GM21447 (cell line): Measurements from ENCODE around the gene PAPOLB.
"Not testable (repeated sequence)": the region's sequence is repeated elsewhere in the genome, so short reads cannot be mapped to it uniquely, and the experiment has no call there.

Source experiments
- ATAC-seq: cut with Tn5 transposase; IDR thresholded peaks from one replicate; pipeline ENCODE4 v1.9.1; 2021; ENCODE audit not compliant: unreplicated experiment

PAPOLB gene

DNA sequence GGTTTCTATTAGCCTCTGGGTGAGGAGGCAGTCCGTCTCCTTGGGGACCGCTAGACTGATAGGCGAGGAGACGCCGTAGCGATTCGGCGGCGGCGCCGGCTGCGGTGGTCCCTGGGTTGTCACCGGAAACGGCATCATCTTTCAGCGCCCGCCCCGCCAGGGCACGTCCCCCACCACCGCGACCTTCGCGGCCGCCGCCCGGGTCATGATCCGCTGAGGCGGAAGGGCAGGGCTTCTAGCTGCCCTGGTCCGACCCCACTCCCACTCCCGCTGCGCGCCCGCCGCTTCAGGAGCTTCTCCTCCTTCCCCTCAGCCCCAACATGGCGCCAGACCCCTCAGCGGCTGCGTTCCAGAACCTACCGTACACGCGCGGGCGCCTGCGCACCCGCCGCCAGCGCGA, at the start of gene PAPOLB:
PAPOLB (minus strand) TSS at position 358 of the 400 bp plus-strand sequence; CDS start at position 138, 220 bp downstream.
- ATAC-seq = no peak

DNA sequence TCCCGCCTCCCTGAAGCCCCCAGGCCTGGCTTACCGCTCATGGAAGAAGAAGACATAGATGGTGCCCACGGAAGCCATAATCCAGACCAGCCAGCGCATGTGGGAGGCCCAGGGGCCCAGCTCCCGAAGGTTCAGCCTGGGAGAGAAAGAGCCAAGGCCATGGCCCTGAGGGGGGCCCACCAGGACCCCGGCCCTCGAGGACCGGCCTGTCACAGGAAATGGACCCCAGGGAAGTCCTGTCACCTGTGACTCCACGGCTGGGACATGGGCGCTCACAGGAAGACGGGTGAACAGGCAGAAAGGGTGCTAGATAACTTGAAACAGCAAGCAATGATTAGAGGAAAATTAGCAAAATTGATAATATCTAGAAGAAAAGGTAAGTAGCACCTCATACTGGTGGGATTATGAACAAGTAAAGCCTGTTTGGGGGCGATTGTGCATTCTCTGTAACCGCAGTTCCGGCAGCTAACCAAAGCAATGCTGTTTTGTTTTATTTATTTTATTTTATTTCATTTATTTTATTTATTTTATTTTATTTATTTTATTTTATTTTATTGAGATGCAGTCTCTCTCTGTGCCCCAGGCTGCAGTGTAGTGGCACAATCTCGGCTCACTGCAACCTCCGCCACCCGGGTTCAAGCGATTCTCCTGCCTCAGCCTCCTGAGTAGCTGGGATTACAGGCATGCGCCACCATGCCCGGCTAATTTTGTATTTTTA, 49.4 kb upstream of the PAPOLB start:
- ATAC-seq = no peak

DNA sequence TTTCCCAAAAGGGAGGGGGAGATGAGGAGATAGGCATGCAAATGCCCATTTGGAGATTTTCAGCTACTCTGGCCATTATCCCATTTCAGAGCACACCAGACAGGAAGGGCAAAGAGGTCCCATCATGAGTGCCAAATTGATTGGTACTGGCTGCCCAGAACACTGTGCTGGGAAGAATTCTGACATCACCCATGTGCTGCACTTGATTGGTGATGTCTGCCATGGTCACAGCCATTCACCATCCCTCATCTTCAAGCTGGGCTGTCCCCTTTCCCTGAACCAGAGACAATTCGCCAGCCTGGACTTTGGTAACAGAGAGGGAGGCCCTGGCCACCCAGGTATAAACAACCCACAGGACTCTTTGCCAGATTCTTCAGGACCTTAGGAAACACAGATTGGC, 44.9 kb upstream of the PAPOLB start:
- no peak for ATAC-seq

DNA sequence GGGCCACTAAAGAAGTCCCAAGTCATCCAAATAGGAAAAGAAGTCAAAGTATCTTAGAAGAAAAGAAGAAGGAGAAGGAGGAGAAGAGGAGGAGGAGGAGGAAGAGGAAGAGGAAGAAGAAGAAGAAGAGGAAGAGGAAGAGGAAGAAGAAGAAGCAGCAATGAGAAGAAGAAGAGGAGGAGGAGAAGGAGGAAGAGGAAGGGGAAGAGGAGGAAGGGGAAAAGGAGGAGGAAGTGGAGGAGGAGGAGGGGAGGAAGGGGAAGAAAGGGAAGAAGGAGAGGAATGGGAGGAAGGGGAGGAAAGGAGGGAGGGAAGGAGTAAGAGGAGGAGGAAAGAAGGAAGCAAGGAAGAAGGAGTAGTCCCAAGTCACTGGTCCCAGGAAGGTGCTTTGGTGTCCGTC, 43.3 kb upstream of the PAPOLB start:
- ATAC-seq = no peak

DNA sequence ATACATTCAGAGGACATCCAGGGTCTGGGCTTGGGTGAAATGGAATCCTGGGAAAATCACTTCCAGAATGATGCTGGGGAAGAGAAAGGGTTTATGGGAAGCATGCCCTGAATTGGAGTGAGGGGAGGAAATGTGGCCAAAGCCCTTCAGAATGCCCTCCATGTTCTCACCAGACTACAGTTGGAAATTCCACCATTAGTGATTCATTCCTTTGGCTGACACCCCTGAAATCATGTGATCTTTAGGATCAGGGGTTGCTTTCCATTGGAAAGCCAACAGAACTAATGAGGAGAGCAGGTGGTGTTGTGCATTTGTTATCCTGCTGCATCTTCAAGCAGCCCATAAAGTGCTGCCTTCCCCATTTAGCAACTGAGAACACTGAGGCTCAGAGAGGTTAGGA, 42.5 kb upstream of the PAPOLB start:
- no peak for ATAC-seq

DNA sequence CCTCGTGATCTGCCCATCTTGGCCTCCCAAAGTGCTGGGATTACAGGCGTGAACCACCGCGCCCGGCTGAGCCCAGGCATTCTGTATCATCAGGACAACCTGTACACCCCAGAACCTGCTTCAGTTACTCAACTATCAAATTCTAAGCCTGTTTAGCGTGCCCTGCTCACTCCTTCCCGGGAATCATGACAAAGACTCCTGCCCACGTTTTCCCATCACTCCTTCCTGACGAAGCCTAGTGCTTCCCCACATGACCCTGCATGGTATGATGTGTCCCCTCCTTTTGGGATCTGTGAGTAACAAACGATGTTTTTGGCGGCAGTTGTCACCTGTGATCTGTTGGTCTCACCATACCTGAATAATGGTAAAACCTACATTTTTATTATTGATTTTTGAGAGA, 33.9 kb upstream of the PAPOLB start:
- ATAC-seq = no peak

DNA sequence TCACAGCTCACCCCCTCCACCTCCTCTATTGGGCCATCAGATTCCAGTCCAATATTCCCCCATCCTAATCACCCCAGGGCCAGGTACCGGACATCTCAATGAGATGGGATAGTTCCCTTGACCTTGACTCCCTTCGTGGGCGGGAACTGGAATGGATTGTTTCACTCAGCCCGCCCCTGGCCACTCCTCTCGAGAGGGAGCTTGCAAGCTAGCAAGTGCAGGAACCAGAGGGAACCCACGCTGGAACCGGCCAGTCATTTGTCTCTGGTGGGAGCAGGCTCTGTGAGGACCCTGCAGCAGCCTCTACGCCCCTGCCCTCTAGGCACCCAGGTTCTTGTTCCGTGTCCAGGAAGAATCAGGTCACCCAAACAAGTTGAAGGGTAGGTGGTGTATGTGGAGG, 32.7 kb upstream of the PAPOLB start:
- no peak for ATAC-seq

DNA sequence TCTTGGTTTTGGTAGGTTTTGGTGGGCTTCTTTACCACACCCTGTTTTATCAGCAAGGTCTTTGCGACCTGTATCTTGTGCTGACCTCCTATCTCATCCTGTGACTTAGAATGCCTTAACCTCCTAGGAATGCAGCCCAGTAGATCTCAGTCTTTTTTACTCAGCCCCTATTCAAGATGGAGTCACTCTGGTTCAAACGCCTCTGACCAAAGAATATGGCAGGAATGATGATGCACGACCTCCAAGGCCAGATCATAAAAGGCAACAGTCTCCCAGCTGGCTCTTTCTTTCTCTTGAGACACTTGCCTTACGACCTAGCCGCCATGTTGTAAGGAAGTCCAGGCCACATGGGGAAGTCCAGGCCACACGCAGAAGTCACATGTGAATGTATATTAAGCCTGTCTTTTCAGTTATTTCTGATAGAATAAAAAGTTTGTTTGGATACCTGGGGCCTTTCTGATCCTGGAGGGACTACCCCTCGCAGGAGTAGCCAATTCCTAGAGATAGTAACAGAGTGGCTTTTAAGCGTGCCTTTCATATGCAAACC, 32.2 kb upstream of the PAPOLB start:
- ATAC-seq = no peak

DNA sequence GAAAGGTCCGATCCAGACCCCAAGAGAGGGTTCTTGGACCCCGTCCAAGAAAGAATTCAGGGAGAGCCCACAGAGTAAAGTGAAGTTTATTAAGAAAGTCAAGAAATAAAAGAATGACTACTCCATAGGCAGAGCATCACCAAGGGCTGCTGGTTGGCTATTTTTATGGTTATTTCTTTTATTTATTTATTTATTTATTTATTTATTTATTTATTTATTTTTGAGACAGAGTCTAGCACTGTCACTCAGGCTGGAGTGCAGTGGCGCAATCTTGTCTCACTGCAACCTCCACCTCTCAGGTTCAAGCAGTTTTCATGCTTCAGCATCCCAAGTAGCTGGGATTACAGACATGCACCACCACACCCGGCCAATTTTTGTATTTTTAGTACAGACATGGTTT, 31.4 kb upstream of the PAPOLB start:
- ATAC-seq = not testable (repeated sequence)

DNA sequence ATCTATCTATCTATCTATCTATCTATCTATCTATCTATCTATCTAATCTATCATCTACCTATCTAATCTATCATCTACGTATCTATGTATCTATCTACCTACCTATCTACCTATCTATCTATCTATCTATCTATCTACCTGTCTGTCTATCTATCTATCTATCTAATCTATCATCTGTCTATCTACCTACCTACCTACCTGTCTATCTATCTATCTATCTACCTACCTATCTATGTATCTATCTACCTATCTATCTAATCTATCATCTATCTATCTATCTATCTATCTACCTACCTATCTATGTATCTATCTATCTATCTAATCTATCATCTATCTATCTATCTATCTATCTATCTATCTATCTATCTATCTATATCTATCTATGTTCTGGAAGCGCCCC, 29.7 kb upstream of the PAPOLB start:
- ATAC-seq = not testable (repeated sequence)

DNA sequence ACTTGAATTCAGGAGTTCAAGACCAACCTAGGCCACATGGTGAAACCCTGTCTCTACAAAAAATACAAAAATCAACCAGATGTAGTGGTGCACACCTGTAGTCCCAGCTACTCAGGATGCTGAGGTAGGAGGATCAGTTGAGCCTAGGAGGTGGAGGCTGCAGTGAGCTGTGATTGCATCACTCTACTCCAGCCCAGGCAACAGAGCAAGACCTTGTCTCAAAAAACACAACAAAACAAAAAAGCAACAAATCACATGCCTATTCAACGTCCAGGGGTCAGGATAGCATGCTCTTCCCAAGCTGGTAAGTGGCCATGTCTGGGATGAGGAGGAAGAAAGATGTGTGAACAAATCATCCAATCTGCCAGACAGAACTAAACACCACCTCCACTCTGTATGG, 27.9 kb upstream of the PAPOLB start:
- no peak for ATAC-seq

DNA sequence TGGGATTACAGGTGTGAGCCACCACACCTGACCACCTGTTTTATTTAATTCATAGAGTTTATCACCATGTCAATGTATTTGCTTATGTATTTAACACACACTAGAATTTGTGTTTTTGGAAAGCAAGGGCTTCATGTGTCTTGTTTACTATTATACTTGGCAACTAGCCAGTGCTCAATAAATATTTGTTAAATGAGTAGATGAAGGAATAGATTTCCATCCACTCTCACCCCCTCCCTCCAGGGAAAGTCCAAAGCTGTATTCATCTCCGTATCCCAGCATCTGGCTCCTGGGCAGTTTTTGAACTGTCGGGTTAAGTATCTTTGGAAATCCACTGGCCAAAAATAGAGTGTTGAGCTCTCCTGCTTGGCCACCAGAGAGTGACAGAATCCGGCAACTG, 26.3 kb upstream of the PAPOLB start:
- no peak for ATAC-seq

DNA sequence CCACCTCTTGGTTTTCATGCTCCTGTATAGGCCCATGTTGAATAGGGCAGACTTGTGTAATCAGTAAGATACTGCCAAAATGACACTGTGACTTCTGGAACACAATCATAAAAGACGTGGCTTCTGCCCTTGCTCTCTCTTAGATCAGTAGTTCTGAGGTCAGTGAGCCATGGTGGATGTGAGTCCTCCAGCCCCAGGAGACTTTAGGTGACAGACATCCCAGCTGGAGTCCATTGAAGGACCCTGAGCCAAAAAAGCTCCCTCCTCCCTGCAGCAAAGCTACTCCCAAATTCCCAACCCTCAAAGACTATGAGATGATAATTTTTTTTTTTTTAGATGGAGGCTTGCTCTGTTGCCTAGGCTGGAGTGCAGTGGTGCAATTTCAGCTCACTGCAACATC, 24.8 kb upstream of the PAPOLB start:
- ATAC-seq = no peak

DNA sequence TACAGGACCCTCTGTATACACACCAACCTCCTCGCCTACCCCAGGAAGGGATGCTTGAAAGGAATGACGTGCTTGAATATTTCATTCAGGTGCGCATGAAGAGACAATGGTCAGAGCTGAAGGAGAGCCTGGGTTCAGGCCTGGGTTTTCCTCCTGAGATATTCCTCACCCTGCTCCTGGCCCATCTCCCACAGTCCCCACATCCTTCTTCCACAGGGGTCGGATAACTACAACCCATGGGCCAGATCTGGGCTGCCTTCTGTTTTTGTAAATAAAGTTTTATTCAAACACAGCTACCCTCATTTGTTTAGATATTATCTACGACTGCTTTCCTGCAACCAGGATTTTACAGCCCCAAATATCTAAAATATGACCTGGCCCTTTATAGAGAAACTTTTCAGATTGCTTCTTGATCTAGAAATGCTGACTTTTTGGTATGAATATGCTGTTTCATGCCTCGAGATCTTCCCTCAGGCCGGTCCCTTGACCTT, 23.5 kb upstream of the PAPOLB start:
- ATAC-seq = no peak

DNA sequence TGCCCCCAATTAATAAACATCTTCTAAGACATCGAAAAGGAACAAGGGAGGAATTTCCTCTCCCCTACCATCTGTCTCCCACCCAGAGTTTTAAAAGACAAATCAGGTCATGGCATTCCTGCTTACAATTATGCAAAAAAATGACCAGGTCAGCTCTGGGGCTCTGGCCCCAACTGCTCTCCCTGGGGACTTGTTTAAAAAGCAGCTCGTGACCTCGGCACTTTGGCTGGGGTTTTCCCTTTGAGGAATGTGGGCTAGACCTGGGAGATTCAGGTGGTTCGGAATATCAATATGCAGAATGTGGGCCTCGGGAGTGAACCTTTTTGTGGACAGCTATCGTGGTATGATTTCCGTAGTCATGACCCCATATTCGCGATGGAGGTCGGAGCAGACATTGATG, 22.3 kb upstream of the PAPOLB start:
- no peak for ATAC-seq

DNA sequence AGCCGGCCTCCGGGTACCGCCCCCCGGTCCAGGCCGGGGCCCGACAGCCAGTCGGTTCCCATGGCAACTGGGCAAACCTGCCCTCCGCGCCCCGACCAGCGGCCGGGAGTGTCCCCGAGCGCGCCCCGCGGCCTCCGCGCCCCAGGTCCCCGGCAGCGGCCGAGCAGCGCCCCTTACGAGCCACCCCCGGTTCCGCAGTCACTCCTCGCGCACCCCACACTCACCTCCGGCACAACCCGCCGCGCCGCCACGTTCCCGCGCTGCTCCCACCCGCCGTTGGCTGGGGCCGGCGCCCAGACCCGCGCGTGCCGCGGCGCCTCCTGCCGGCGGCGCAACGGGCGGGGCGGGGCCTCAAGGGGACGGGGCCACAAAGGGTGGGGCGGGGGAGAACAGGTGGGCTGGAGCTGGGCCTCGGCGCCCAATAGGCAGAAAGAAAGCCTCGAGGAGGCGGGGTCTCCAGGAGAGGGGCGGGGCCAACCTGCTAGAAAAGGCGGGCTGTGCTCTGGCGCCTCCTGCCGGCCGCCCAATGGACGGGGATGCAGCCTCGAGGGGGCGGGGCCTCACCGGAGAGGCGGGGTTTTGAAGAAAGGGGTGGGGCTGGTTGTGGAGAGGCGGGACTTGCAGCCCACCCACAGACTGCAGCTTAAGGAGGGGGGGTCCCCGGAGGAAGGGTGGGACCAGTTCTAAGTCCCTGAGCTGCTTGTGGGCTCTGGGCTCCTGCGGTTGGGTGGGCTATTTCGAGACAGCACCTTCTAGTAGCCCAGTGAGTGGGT, 21.7 kb upstream of the PAPOLB start, which contains the start of gene RADIL:
RADIL (minus strand) TSS at position 345 of the 773 bp plus-strand sequence. CDS start 5,577 bp downstream, outside the sequence.
- ATAC-seq = peak; percentile 84

DNA sequence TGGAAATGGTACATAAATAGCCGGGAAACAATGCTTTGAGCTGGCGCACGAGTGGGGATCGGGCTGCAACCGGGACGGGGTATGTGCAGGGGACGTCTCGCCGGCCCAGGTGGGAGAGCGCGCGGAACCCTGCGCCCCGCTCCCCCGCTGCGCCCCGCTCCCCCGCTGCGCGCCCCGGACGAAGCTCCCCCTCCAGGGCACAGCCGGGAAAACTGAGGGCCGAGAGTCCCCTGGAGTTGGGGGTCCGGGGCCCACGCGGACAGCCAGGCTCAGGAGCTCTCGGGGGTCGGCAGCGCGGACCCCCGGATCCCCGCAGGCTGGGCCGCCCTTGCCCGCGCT, 21.2 kb upstream of the PAPOLB start:
- no peak for ATAC-seq

DNA sequence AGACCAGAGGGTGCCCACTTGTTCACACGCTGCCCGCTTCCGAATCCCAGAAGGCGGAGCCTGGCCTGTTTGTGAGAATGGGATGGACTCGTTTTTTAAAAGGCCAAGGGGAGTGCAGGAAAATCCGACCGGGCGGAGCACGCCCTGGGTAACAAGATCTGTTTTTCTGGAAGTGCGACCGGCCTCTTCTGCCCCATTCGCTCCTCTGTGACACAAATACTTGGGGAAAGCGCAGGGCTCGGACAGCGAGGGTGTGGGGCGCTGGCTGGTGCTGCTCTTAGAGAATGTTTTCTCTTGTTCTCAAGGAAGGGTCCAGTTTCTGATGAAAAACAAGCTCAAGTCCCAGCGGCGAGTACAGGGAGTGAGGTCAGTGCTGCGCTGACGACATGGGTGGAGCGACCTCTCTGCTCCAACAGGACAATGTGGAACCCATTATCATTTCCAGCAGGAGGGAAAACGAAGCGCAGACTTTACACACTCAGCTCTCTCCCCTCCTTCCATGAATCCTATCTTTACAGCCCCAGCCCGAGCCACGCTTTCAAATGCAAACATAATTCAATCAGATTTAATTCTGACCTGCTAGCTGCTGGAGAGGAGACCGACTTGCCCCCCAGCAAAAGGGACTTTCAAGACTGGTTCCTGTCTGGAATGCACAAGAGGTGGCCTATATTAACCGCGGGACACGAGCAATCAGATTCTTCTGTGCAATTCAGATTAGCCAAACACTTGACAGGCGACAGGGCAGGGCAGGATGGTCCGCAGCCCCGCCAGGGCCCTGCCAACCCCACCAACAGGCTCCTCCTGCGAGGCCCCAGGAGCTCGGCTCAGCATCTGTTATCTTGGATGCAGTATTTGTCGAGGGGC, 20.6 kb upstream of the PAPOLB start:
- no peak for ATAC-seq

DNA sequence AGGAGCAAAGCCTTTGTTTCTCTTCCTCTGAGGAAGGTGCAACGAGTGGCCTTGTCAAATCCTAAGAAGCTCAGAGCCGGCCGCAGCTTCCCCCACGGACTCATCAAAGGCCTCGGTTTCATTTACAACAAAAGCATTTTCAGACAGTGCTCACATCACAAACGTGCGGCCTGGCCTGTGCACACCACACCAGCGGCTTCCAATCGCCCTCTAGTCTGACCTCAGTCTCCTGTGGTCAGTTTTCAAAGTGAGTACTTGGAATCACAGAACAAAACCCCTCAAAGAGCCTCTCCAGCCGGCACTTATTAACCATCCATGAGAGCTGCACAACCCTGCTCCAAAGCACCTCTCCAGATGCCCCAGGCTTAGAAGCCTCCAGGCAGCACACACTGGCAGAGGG, 18.4 kb upstream of the PAPOLB start:
- ATAC-seq = no peak

DNA sequence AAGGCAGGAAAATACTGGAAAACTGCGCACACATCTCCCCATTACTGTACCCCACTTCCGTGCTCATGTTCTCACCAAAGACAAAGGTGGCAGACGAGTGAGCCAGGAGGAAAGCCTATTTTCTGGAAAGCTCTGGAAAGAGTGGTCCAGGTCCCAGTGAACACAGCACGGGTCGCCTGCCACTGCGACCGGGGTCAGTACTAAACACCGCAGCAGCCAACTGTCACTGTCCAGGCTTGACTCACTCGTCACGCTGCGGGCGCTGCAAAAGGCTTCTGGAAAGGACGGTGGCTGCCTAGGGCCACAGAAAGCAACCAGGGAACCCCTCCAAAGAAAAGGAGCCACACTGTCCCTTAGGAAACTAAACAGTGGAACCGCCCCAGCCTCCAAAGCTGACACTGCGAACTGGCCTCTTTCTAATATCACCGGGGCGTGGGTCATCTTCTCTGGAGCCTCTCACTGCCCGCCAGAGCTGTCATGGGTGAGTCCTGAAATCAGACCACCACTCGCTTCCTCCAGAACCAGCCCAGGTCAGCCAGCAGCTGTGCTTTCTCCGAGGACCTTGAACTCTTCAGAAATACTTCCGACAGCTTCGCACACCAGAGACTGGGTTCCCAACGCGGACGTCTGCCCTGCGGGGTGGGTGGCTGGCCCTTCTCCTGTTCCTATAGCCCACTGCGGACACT, 17.7 kb upstream of the PAPOLB start:
- ATAC-seq = no peak
